Lower lobe of right lung (tissue), 2 donors: ENCODE results near the gene PACRG. TPM values are rescaled to one million over a fixed set of nuclear protein-coding genes. Genes with fewer than 3 reads are reported as not detected.

Source experiments
- ATAC-seq, 2 donors: fragments of 200-7000 bp; cut with Tn5 transposase; one replicate each; pipeline ENCODE4 v1.9.1; 2020 to 2022; ENCODE audit warnings: mild to moderate bottlenecking in 2 of 2, moderate library complexity in 2 of 2
- DNase-seq: peaks from one replicate; pipeline ENCODE4 v3.0.0-alpha.2; 2020
- H3K27ac ChIP-seq: fragments of 200-600 bp; one replicate; pipeline ENCODE4 v1.8.0; 2022
- H3K27me3 ChIP-seq: fragments of 200-600 bp; one replicate; pipeline ENCODE4 v1.8.0; 2022; ENCODE audit warnings: low read depth
- H3K36me3 ChIP-seq: fragments of 200-600 bp; one replicate; pipeline ENCODE4 v1.8.0; 2022; ENCODE audit warnings: mild to moderate bottlenecking
- H3K4me1 ChIP-seq: fragments of 200-600 bp; one replicate; pipeline ENCODE4 v1.8.0; 2022
- H3K4me3 ChIP-seq: fragments of 200-600 bp; one replicate; pipeline ENCODE4 v1.8.0; 2022; ENCODE audit warnings: mild to moderate bottlenecking
- H3K9me3 ChIP-seq: fragments of 200-600 bp; one replicate; pipeline ENCODE4 v1.8.0; 2022
- intact Hi-C: fragments of 100-400 bp; cut with DNase I; formaldehyde crosslinking; loops from one replicate; pipeline ENCODE4 v1.11.0; 2022
- total RNA-seq: library from RNA; stranded (reverse); fragmentation: NEBNext Ultra II Directional; extraction: Animal tissue kit (Norgen Biotek cat#: 25700); gene quantifications from one replicate; pipeline ENCODE4 v1.2.1, GENCODE V29; 2021
- TF ChIP-seq, protein P1 (sequence below): fragments of 200-600 bp; IDR thresholded peaks from one replicate; pipeline ENCODE4 v1.8.0; 2022; ENCODE audit warnings: antibody characterized with exemption, mild to moderate bottlenecking
- donor health status: DM: no; HTN: yes; CAD: no; lungs with severe emphysema.

PACRG gene
- total RNA-seq, 1 donor from 2014 or later, result 5.5 TPM

DNA sequence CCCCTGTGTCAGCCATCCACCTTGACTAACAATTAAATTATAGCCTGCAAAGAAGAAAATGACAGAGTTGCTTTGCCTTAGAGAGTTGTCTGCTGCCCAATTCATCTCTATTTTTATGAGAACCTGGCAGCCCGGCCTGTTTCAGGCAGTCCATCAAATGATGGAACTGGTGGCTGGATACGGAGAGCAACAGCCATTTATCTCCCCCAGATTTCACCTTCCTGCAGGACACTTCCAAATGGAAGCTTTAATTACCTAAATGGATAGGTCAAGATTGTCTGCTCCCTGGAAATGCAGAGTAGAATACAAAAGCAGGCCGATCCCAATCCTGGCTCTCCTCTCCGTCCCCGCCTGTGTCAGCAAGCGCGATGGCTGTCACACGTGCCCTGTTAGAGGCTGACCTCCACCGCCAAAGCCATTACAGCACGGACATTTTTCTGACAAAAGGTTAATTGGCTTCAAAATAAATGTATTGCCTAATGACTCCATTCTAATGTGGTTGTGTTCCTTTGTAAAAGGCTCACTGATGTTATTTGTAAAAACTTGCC lies 86.7 kb downstream of the PACRG start:
- Histone ChIP-seq H3K27ac (no peak overlapping the region), H3K9me3 (no peaks in the 10 kb centered on the region), H3K4me1 (no peaks in the 10 kb centered on the region), H3K4me3 (no peak overlapping the region), H3K27me3 (no peaks in the 10 kb centered on the region), H3K36me3 (no peaks in the 10 kb centered on the region)
- ATAC-seq (no peak), DNase-seq (no peak)
- intact Hi-C loops, result no loop called here
- TF ChIP-seq, protein P1, sequence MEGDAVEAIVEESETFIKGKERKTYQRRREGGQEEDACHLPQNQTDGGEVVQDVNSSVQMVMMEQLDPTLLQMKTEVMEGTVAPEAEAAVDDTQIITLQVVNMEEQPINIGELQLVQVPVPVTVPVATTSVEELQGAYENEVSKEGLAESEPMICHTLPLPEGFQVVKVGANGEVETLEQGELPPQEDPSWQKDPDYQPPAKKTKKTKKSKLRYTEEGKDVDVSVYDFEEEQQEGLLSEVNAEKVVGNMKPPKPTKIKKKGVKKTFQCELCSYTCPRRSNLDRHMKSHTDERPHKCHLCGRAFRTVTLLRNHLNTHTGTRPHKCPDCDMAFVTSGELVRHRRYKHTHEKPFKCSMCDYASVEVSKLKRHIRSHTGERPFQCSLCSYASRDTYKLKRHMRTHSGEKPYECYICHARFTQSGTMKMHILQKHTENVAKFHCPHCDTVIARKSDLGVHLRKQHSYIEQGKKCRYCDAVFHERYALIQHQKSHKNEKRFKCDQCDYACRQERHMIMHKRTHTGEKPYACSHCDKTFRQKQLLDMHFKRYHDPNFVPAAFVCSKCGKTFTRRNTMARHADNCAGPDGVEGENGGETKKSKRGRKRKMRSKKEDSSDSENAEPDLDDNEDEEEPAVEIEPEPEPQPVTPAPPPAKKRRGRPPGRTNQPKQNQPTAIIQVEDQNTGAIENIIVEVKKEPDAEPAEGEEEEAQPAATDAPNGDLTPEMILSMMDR, result no peak

DNA sequence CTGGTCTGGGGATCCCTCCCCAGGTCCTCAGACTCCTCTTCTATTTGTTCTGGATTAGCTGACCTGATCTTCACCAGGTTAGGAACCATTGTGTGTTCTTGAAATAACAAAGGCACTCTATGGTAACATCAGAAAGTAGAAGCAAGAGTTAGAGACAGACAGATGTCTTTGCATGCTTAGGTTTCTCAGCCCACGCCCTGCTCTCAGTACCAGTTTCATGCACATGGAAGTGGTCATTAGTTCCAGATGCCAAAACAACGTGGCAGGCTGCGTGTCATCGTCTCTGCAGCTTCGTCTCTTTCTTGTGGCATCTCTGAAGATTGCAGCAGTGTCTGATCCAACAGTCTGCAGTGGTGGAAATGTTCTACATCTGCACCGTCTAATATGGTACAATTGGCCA lies 89.4 kb downstream of the PACRG start:
- no peak overlapping the region for H3K4me3 ChIP-seq
- H3K4me1 ChIP-seq, result no peaks in the 10 kb centered on the region
- no peaks in the 10 kb centered on the region for H3K36me3 ChIP-seq
- H3K27me3 ChIP-seq, result no peaks in the 10 kb centered on the region
- no peak overlapping the region for H3K27ac ChIP-seq
- TF ChIP-seq, protein P1, result no peak
- intact Hi-C loops, result no loop called here
- DNase-seq, result no peak
- ATAC-seq, result no peak
- H3K9me3 ChIP-seq, result no peaks in the 10 kb centered on the region

DNA sequence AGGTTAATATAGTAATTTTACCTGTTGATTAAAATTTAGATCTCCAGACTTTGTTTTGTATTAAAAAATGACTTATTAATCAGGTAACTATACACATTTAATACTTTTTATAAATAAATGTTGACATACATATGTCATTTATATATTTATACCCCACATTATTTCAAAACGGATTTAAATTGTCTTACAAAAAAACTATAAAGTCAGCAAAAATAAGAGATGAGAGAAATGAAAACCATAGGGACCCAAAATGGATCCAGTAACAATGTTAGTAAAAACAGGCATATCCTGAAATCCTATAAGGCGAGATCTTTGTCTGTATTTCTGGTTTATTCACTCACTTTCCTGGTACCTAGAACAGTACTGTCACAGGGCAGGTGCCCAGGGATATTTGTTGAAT lies 91.5 kb downstream of the PACRG start:
- DNase-seq (no peak), ATAC-seq (no peak)
- Histone ChIP-seq H3K36me3 (no peaks in the 10 kb centered on the region), H3K27me3 (no peaks in the 10 kb centered on the region), H3K9me3 (no peaks in the 10 kb centered on the region), H3K4me3 (no peak overlapping the region), H3K27ac (no peak overlapping the region), H3K4me1 (no peaks in the 10 kb centered on the region)
- TF ChIP-seq, protein P1, result no peak
- intact Hi-C loops, result no loop called here

DNA sequence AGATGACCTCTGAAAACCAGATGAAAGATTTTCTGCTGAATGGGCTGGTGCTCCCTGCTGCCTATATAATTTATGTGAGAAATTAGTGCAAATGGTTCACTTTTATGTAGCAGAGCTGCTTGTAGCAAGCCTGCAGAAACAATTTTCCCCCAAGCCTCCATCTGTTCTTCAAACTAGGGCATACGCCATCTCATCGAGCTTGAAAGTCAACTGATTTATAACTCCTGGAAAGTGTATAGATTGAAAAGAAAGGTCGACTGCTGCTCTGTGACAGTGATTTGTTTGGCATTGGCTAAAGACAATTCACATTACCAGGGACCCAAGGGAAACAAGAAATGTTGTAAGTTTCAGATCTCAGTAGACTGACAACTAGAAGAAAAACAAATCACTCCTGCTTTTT lies 93.3 kb downstream of the PACRG start:
- Histone ChIP-seq H3K27ac (no peak overlapping the region), H3K4me1 (no peaks in the 10 kb centered on the region), H3K36me3 (no peaks in the 10 kb centered on the region), H3K27me3 (no peaks in the 10 kb centered on the region), H3K4me3 (no peak overlapping the region), H3K9me3 (no peaks in the 10 kb centered on the region)
- intact Hi-C loops, result no loop called here
- ATAC-seq (no peak), DNase-seq (no peak)
- TF ChIP-seq, protein P1, result no peak

DNA sequence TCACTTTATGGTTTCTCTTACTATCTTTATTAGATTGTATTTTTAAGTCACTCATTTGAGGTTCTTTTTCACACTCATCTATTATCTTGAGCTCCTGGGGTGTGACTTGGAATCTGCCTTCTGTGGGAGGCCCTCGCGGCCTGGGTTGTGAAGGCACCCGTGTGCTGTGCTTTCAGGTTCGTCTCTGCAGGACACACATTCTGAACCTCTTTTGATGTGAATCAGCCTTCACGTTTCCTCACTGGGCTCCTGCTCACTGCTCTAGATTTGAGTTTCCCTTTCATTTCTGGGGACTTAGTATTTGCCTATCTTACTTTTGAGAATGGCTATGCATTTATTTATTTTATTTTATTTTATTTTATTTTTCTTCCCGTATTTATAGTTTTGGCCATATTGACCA lies 97.8 kb downstream of the PACRG start:
- DNase-seq, result no peak
- Histone ChIP-seq H3K9me3 (no peaks in the 10 kb centered on the region), H3K27ac (no peak overlapping the region), H3K4me3 (no peak overlapping the region), H3K36me3 (no peaks in the 10 kb centered on the region), H3K27me3 (no peaks in the 10 kb centered on the region), H3K4me1 (no peaks in the 10 kb centered on the region)
- intact Hi-C loops, result no loop called here
- TF ChIP-seq, protein P1, result no peak
- no peak for ATAC-seq
